Activated CD8-positive, alpha-beta memory T cell treated with anti-CD3 and anti-CD28 coated beads, Interleukin-2, amount 10 ng/mL, durations not matched to agents 7 days and 5 days (primary cell): Measurements from ENCODE around the gene PDX1. TPM values are rescaled to one million over a fixed set of nuclear protein-coding genes. Genes with fewer than 3 reads are reported as not detected.

ENCODE experiments used
- ATAC-seq: fragments of 150-1000 bp; cut with Tn5 transposase; one replicate; pipeline ENCODE4 v1.10.0; 2021; ENCODE audit warnings: moderate library complexity
- CTCF ChIA-PET: fragments of 350-600 bp; sonication (Branson Sonifier 250); formaldehyde crosslinking; loops from one replicate; lab custom pipeline; 2021; ENCODE audit warnings: antibody characterized with exemption; lab: Charles Lee
- DNase-seq: peaks from one replicate; pipeline ENCODE4 v3.0.0-alpha.2; 2020
- H3K27ac Mint-ChIP-seq: one replicate; pipeline ENCODE4 v1.8.0; 2021; ENCODE audit warnings: mild to moderate bottlenecking, mixed read lengths
- H3K27me3 Mint-ChIP-seq: one replicate; pipeline ENCODE4 v1.8.0; 2021; ENCODE audit warnings: mixed read lengths
- H3K36me3 Mint-ChIP-seq: one replicate; pipeline ENCODE4 v1.8.0; 2021; ENCODE audit warnings: mild to moderate bottlenecking, mixed read lengths
- H3K4me1 Mint-ChIP-seq: one replicate; pipeline ENCODE4 v1.8.0; 2021; ENCODE audit warnings: mixed read lengths
- H3K4me3 Mint-ChIP-seq: one replicate; pipeline ENCODE4 v1.8.0; 2021; ENCODE audit warnings: mild to moderate bottlenecking, moderate library complexity, mixed read lengths
- H3K9me3 Mint-ChIP-seq: one replicate; pipeline ENCODE4 v1.8.0; 2022; ENCODE audit warnings: low read depth, mixed read lengths
- total RNA-seq, 2 experiments: library from RNA; stranded (reverse); gene quantifications; one replicate each; pipeline ENCODE4 v1.2.3, GENCODE V29; 2021

PDX1 gene
- total RNA-seq, 2 experiments from 2014 or later = not detected

- H3K36me3 Mint-ChIP-seq = no peaks in the 10 kb centered on the region
- H3K9me3 Mint-ChIP-seq = no peaks in the 10 kb centered on the region
- CTCF ChIA-PET = interaction anchor here (5.2 kb wide), 1 partner anchor 11 kb away, joined by 22 read pairs; no protein-coding TSS in a partner anchor
- peaks cover 13% of the 10 kb centered on the region for H3K4me1 Mint-ChIP-seq
- H3K27me3 Mint-ChIP-seq = peaks cover 91% of the 10 kb centered on the region
- H3K4me3 Mint-ChIP-seq = no peak overlapping the region
- no peak overlapping the region for H3K27ac Mint-ChIP-seq
- no peak for ATAC-seq
- no peak for DNase-seq
These were observed 52.1 kb downstream of the PDX1 start for GRCh38 chr13:27971776-27972477.

GRCh38 chr13:27972478-27972820 lies 52.6 kb downstream of the PDX1 start:
- Mint-ChIP-seq H3K4me1 (peaks cover 13% of the 10 kb centered on the region), H3K9me3 (no peaks in the 10 kb centered on the region), H3K4me3 (no peak overlapping the region), H3K36me3 (no peaks in the 10 kb centered on the region), H3K27me3 (peaks cover 91% of the 10 kb centered on the region), H3K27ac (no peak overlapping the region)
- DNase-seq (no peak), ATAC-seq (no peak)
- CTCF ChIA-PET = interaction anchor here (5.2 kb wide), 1 partner anchor 10 kb away, joined by 22 read pairs; no protein-coding TSS in a partner anchor

- Mint-ChIP-seq H3K27ac (no peak overlapping the region), H3K4me1 (peaks cover 12% of the 10 kb centered on the region), H3K36me3 (no peaks in the 10 kb centered on the region), H3K4me3 (no peak overlapping the region), H3K27me3 (peaks cover 88% of the 10 kb centered on the region), H3K9me3 (no peaks in the 10 kb centered on the region)
- ATAC-seq (no peak), DNase-seq (no peak)
- CTCF ChIA-PET = interaction anchor here (0.5 to 1.3 kb wide), 2 partner anchors 19 to 48 kb away, joined by 4 to 5 read pairs; no protein-coding TSS in a partner anchor
These were observed 53.5 kb downstream of the PDX1 start for GRCh38 chr13:27973291-27973690.

GRCh38 chr13:27973961-27974662 lies 54.3 kb downstream of the PDX1 start:
- DNase-seq = no peak

More at GRCh38 chr13:27973961-27974662, 54.3 kb downstream of the PDX1 start:
- ATAC-seq = no peak
- no peak overlapping the region for H3K27ac Mint-ChIP-seq
- H3K4me3 Mint-ChIP-seq = no peak overlapping the region
- no peaks in the 10 kb centered on the region for H3K9me3 Mint-ChIP-seq
- H3K27me3 Mint-ChIP-seq = peaks cover 91% of the 10 kb centered on the region
- CTCF ChIA-PET = interaction anchor here (0.8 to 1.3 kb wide), 2 partner anchors 14 to 20 kb away, joined by 4 to 5 read pairs; no protein-coding TSS in a partner anchor
- H3K4me1 Mint-ChIP-seq = peaks cover 18% of the 10 kb centered on the region
- H3K36me3 Mint-ChIP-seq = no peaks in the 10 kb centered on the region

Other genes starting within 250 kb of the PDX1 start
- gene GSX1, start 127.5 kb upstream of the PDX1 start, total RNA-seq = not detected
- not detected for gene CDX2, start 49.3 kb downstream of the PDX1 start, total RNA-seq
- not detected for gene URAD, start 68.7 kb downstream of the PDX1 start, total RNA-seq
- gene FLT3, start 180.6 kb downstream of the PDX1 start, total RNA-seq = not detected
- gene PAN3, start 218.5 kb downstream of the PDX1 start, total RNA-seq = 10 to 100 TPM; 34.1 to 40.7 TPM